ENCODE data around the gene USP4.
"Not testable (repeated sequence)": the region's sequence is repeated elsewhere in the genome, so short reads cannot be mapped to it uniquely, and the experiment has no call there.

The USP4 gene

GRCh38 chr3:49339941-49340800 is at the start of gene USP4:
TSS of gene USP4 (minus strand) at chr3:49340053. CDS start at chr3:49340024, 29 bp downstream.
- peak; percentile 61 for DNase-seq (ENCODE audit: low read depth)

GRCh38 chr3:49389297-49389696 is 49.4 kb upstream of the USP4 start:
- DNase-seq (ENCODE audit: low read depth): no peak

GRCh38 chr3:49388289-49388820 is 48.5 kb upstream of the USP4 start:
- DNase-seq (ENCODE audit: low read depth): no peak

GRCh38 chr3:49387721-49388120 is 47.9 kb upstream of the USP4 start:
- DNase-seq (ENCODE audit: low read depth): no peak

- DNase-seq (ENCODE audit: low read depth): no peak
Observed at GRCh38 chr3:49386056-49386756, 46.4 kb upstream of the USP4 start.

- DNase-seq (ENCODE audit: low read depth): no peak
Observed at GRCh38 chr3:49385617-49386016, 45.8 kb upstream of the USP4 start.

GRCh38 chr3:49383387-49383786 is 43.5 kb upstream of the USP4 start:
- no peak for DNase-seq (ENCODE audit: low read depth)

- peak; percentile 88 for DNase-seq (ENCODE audit: low read depth)
Observed at GRCh38 chr3:49378249-49378895, 38.5 kb upstream of the USP4 start.

- DNase-seq (ENCODE audit: low read depth): no peak
Observed at GRCh38 chr3:49377483-49377882, 37.6 kb upstream of the USP4 start.

GRCh38 chr3:49371946-49372345 is 32.1 kb upstream of the USP4 start:
- DNase-seq (ENCODE audit: low read depth): no peak

GRCh38 chr3:49370585-49371290 is 30.9 kb upstream of the USP4 start:
- DNase-seq (ENCODE audit: low read depth): no peak

GRCh38 chr3:49362561-49362960 is 22.7 kb upstream of the USP4 start:
- no peak for DNase-seq (ENCODE audit: low read depth)

GRCh38 chr3:49359623-49360022 is 19.8 kb upstream of the USP4 start:
- DNase-seq (ENCODE audit: low read depth): no peak

- no peak for DNase-seq (ENCODE audit: low read depth)
Observed at GRCh38 chr3:49358884-49359225, 19.0 kb upstream of the USP4 start.

- peak; percentile 94 for DNase-seq (ENCODE audit: low read depth)
Observed at GRCh38 chr3:49358217-49358883, 18.5 kb upstream of the USP4 start, which contains the start of gene GPX1. TSS of gene GPX1 (minus strand) at chr3:49358353. CDS start at chr3:49358278, 75 bp downstream.

- peak; percentile 73 for DNase-seq (ENCODE audit: low read depth)
Observed at GRCh38 chr3:49357443-49358216, 17.8 kb upstream of the USP4 start.

GRCh38 chr3:49357095-49357442 is 17.2 kb upstream of the USP4 start:
- DNase-seq (ENCODE audit: low read depth): not testable (repeated sequence)

GRCh38 chr3:49352890-49353421 is 13.1 kb upstream of the USP4 start:
- no peak for DNase-seq (ENCODE audit: low read depth)

- no peak for DNase-seq (ENCODE audit: low read depth)
Observed at GRCh38 chr3:49352281-49352680, 12.4 kb upstream of the USP4 start.

GRCh38 chr3:49351521-49352011 is 11.7 kb upstream of the USP4 start:
- no peak for DNase-seq (ENCODE audit: low read depth)

All from GM04504 (cell line).